SK-N-MC (cell line): ENCODE results near the gene MSL1.

Source experiments
- DNase-seq: peaks from one replicate; pipeline ENCODE4 v3.0.0-alpha.2; 2011; ENCODE audit warnings: low read depth, low spot score
- H3K27ac ChIP-seq: fragments of 200-600 bp; sonication (generic); 2 replicates; pipeline ENCODE4 v1.5.1; 2016; ENCODE audit warnings: mixed run types
- H3K36me3 ChIP-seq: fragments of 200-600 bp; sonication (generic); 2 replicates; pipeline ENCODE4 v1.6.1; 2017; ENCODE audit warnings: antibody characterized with exemption, low read length, mixed read lengths; ENCODE audit not compliant: insufficient read depth
- H3K4me3 ChIP-seq: fragments of 200-600 bp; sonication (generic); 2 replicates; pipeline ENCODE4 v1.5.1; 2016
- H3K9ac ChIP-seq: fragments of 200-600 bp; sonication (generic); 2 replicates; pipeline ENCODE4 v1.8.0; 2017; ENCODE audit warnings: mixed run types, mixed read lengths; ENCODE audit not compliant: insufficient read length
- H3K9me3 ChIP-seq: fragments of 200-600 bp; sonication (generic); 2 replicates; pipeline ENCODE4 v1.6.1; 2017; ENCODE audit warnings: low read depth, mild to moderate bottlenecking, antibody characterized with exemption, low read length, moderate library complexity, mixed read lengths
- EZH2 ChIP-seq: fragments of 200-600 bp; sonication (generic); IDR thresholded peaks from one replicate; pipeline ENCODE4 v1.6.1; 2017; ENCODE audit warnings: antibody characterized with exemption
- FOXP2 ChIP-seq: optimal IDR thresholded peaks from 2 replicates; pipeline ENCODE3; 2011; ENCODE audit warnings: mild to moderate bottlenecking, moderate library complexity; ENCODE audit not compliant: insufficient read depth; ENCODE audit errors: extremely low read length, control extremely low read depth
- POLR2AphosphoS5 ChIP-seq: IDR thresholded peaks from 2 replicates; pipeline ENCODE4 v1.6.1; 2012; ENCODE audit warnings: mild to moderate bottlenecking, low read depth, low read length, borderline replicate concordance

Gene MSL1

GRCh38 chr17:40151414-40151963, 29.7 kb downstream of the MSL1 start:
- H3K9me3 ChIP-seq = no peaks in the 10 kb centered on the region
- H3K36me3 ChIP-seq = peaks cover 93% of the 10 kb centered on the region
- H3K27ac ChIP-seq = no peak overlapping the region
- no peak overlapping the region for H3K4me3 ChIP-seq
- TF ChIP-seq POLR2AphosphoS5 = no peak
- no peak for TF ChIP-seq FOXP2
- TF ChIP-seq EZH2 = no peak
- no peak for DNase-seq
- H3K9ac ChIP-seq = no peak overlapping the region

- Histone ChIP-seq H3K27ac (no peak overlapping the region), H3K9ac (no peak overlapping the region), H3K9me3 (no peaks in the 10 kb centered on the region), H3K36me3 (peaks cover 82% of the 10 kb centered on the region), H3K4me3 (no peak overlapping the region)
- no peak for DNase-seq
- TF ChIP-seq POLR2AphosphoS5 (no peak), EZH2 (no peak), FOXP2 (no peak)
Observed at GRCh38 chr17:40153603-40154236, 31.9 kb downstream of the MSL1 start.

- H3K9ac ChIP-seq = no peak overlapping the region
- H3K36me3 ChIP-seq = peaks cover 74% of the 10 kb centered on the region
- TF ChIP-seq EZH2 (no peak), POLR2AphosphoS5 (no peak), FOXP2 (no peak)
Observed at GRCh38 chr17:40157973-40158372, 36.2 kb downstream of the MSL1 start.

GRCh38 chr17:40158438-40159013, 36.8 kb downstream of the MSL1 start:
- no peak overlapping the region for H3K4me3 ChIP-seq
- TF ChIP-seq FOXP2 = no peak
- H3K27ac ChIP-seq = peak overlapping the region; percentile 29; the same call in 1 of the 2 replicates
- DNase-seq = no peak
- H3K9me3 ChIP-seq = no peaks in the 10 kb centered on the region
- H3K36me3 ChIP-seq = peaks cover 74% of the 10 kb centered on the region
- H3K9ac ChIP-seq = no peak overlapping the region

More at GRCh38 chr17:40157973-40158372, 36.2 kb downstream of the MSL1 start:
- no peak for DNase-seq
- Histone ChIP-seq H3K4me3 (no peak overlapping the region), H3K27ac (0 out of 2 replicates have a peak overlapping the region, but pooled peaks have one; percentile 22), H3K9me3 (no peaks in the 10 kb centered on the region)

GRCh38 chr17:40159456-40159855, 37.7 kb downstream of the MSL1 start:
- peaks cover 71% of the 10 kb centered on the region for H3K36me3 ChIP-seq

GRCh38 chr17:40167685-40168261, 46.0 kb downstream of the MSL1 start:
- H3K36me3 ChIP-seq = peaks cover 90% of the 10 kb centered on the region
- no peak for TF ChIP-seq EZH2
- no peak for TF ChIP-seq FOXP2
- no peak for TF ChIP-seq POLR2AphosphoS5
- H3K9ac ChIP-seq = no peak overlapping the region
- no peak overlapping the region for H3K27ac ChIP-seq
- H3K4me3 ChIP-seq = no peak overlapping the region
- no peak for DNase-seq
- no peaks in the 10 kb centered on the region for H3K9me3 ChIP-seq

More at GRCh38 chr17:40159456-40159855, 37.7 kb downstream of the MSL1 start:
- TF ChIP-seq FOXP2 (no peak), EZH2 (no peak), POLR2AphosphoS5 (no peak)
- H3K4me3 ChIP-seq = no peak overlapping the region
- DNase-seq = no peak
- H3K9me3 ChIP-seq = no peaks in the 10 kb centered on the region
- H3K9ac ChIP-seq = no peak overlapping the region
- no peak overlapping the region for H3K27ac ChIP-seq

- DNase-seq = no peak
- TF ChIP-seq POLR2AphosphoS5 = no peak
- TF ChIP-seq FOXP2 = no peak
- TF ChIP-seq EZH2 = no peak
- H3K9ac ChIP-seq = no peak overlapping the region
Observed at GRCh38 chr17:40168262-40168832, 46.6 kb downstream of the MSL1 start.

GRCh38 chr17:40170325-40170724, 48.6 kb downstream of the MSL1 start:
- H3K4me3 ChIP-seq = no peak overlapping the region
- no peak overlapping the region for H3K27ac ChIP-seq
- H3K9ac ChIP-seq = no peak overlapping the region
- H3K36me3 ChIP-seq = peaks cover 85% of the 10 kb centered on the region
- H3K9me3 ChIP-seq = no peaks in the 10 kb centered on the region
- TF ChIP-seq EZH2 = no peak
- TF ChIP-seq FOXP2 = no peak
- TF ChIP-seq POLR2AphosphoS5 = no peak
- DNase-seq = no peak

More at GRCh38 chr17:40168262-40168832, 46.6 kb downstream of the MSL1 start:
- H3K27ac ChIP-seq = no peak overlapping the region
- H3K9me3 ChIP-seq = no peaks in the 10 kb centered on the region
- no peak overlapping the region for H3K4me3 ChIP-seq
- H3K36me3 ChIP-seq = peaks cover 90% of the 10 kb centered on the region

- Histone ChIP-seq H3K4me3 (no peak overlapping the region), H3K9ac (no peak overlapping the region), H3K9me3 (no peaks in the 10 kb centered on the region), H3K36me3 (peaks cover 75% of the 10 kb centered on the region), H3K27ac (no peak overlapping the region)
- TF ChIP-seq POLR2AphosphoS5 = no peak
- TF ChIP-seq EZH2 = no peak
- no peak for TF ChIP-seq FOXP2
- DNase-seq = no peak
Observed at GRCh38 chr17:40171750-40172149, 50.0 kb downstream of the MSL1 start.
